GM12864 (cell line): ENCODE data around the gene DSCAML1.

Experiments used
- DNase-seq: peaks from one replicate; pipeline ENCODE4 v3.0.0-alpha.2; 2011; ENCODE audit warnings: low read depth
- H3K4me3 ChIP-seq: 2 replicates; pipeline ENCODE4 v1.5.1; 2011; ENCODE audit warnings: mild to moderate bottlenecking, low read depth, low read length, control low read depth
- TF ChIP-seq, protein P1 (sequence below): IDR thresholded peaks from 2 replicates; pipeline ENCODE4 v1.5.1; 2011; ENCODE audit warnings: low read depth, mild to moderate bottlenecking, moderate library complexity, low read length, control low read depth, inconsistent platforms; ENCODE audit errors: missing control alignments

The DSCAML1 gene

GRCh38 chr11:117501237-117501898, 295.6 kb downstream of the DSCAML1 start:
- no peak for DNase-seq
- no peak overlapping the region for H3K4me3 ChIP-seq
- TF ChIP-seq, protein P1, sequence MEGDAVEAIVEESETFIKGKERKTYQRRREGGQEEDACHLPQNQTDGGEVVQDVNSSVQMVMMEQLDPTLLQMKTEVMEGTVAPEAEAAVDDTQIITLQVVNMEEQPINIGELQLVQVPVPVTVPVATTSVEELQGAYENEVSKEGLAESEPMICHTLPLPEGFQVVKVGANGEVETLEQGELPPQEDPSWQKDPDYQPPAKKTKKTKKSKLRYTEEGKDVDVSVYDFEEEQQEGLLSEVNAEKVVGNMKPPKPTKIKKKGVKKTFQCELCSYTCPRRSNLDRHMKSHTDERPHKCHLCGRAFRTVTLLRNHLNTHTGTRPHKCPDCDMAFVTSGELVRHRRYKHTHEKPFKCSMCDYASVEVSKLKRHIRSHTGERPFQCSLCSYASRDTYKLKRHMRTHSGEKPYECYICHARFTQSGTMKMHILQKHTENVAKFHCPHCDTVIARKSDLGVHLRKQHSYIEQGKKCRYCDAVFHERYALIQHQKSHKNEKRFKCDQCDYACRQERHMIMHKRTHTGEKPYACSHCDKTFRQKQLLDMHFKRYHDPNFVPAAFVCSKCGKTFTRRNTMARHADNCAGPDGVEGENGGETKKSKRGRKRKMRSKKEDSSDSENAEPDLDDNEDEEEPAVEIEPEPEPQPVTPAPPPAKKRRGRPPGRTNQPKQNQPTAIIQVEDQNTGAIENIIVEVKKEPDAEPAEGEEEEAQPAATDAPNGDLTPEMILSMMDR: no peak

GRCh38 chr11:117498791-117499190, 298.2 kb downstream of the DSCAML1 start:
- TF ChIP-seq, protein P1: no peak
- DNase-seq: no peak
- H3K4me3 ChIP-seq: no peak overlapping the region

- no peak for DNase-seq
- TF ChIP-seq, protein P1: no peak
- H3K4me3 ChIP-seq: no peak overlapping the region
Measured at GRCh38 chr11:117497206-117497951, 299.6 kb downstream of the DSCAML1 start.

- H3K4me3 ChIP-seq: no peak overlapping the region
- no peak for DNase-seq
- TF ChIP-seq, protein P1: no peak
Measured at GRCh38 chr11:117495357-117495756, 301.7 kb downstream of the DSCAML1 start.

DNA sequence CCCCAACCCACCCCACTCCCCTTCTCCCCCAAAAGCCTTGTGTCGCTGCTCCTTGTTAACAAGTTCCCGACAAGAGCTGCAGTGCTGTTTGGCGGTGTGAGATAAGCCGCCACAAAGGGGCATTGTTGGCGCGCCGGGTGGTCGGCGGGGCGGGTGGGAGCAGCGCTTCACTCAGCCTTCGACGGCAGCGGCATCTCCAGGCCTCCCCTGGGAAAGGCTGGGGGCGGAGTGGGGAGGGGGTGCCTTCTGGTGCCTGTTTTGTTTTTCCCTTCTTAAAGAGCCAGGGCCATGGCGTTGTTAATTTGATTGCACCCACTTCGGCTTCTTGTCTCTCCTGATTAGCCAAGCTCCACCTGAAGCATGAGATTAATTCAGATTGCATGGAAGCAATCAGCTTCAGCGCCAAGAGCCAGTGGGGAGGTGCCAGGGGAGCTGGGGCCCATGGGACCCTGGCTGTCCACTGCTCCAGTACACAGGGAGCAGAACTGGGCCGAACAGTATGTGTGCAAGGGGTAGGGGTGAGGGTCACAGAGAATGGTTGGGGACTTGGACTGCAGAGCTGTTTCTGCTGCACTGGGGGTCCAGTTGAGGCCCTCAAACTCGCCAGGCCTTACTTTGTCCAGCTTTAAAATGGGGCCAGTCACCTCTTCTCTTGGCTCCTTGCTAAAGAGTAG, 304.3 kb downstream of the DSCAML1 start:
- TF ChIP-seq, protein P1: no peak
- no peak for DNase-seq
- H3K4me3 ChIP-seq: no peak overlapping the region

GRCh38 chr11:117490911-117491310, 306.1 kb downstream of the DSCAML1 start:
- no peak for DNase-seq
- TF ChIP-seq, protein P1: no peak
- H3K4me3 ChIP-seq: no peak overlapping the region
